Activated CD8-positive, alpha-beta memory T cell treated with anti-CD3 and anti-CD28 coated beads, Interleukin-2, amount 50 U/mL, for 48 hours (primary cell): ENCODE data around the gene LLGL2.
A peak's percentile ranks its signal among the peaks of the same experiment; 100 is the strongest.
"Not testable (repeated sequence)": the region's sequence is repeated elsewhere in the genome, so short reads cannot be mapped to it uniquely, and the experiment has no call there.

Experiments used
- DNase-seq: peaks from one replicate; pipeline ENCODE4 v3.0.0-alpha.2; 2020

LLGL2 gene

GRCh38 chr17:75571885-75572215 lies 46.4 kb downstream of the LLGL2 start:
- DNase-seq: no peak

GRCh38 chr17:75572713-75573539 lies 47.4 kb downstream of the LLGL2 start:
- no peak for DNase-seq

DNA sequence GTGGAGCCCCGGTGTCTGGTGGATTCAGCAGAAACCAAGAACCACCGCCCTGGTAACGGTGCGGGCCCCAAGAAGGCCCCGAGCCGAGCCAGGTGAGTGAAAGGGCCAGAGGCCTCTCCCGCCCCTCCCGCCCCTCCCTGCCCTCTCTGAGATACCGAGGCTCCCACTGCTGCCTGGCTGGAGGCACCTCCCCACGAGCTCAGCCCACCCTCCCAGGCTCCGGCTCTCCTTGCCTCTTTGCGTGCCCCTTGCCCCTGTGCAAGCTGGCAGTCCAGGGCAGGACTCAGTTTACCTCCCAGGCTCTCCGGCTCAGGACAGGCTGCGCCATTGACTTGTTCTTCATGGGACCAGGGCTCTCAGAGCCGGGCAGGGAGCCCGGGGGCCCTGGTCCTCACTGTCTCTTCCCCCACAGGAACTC lies 48.1 kb downstream of the LLGL2 start:
- no peak for DNase-seq

DNA sequence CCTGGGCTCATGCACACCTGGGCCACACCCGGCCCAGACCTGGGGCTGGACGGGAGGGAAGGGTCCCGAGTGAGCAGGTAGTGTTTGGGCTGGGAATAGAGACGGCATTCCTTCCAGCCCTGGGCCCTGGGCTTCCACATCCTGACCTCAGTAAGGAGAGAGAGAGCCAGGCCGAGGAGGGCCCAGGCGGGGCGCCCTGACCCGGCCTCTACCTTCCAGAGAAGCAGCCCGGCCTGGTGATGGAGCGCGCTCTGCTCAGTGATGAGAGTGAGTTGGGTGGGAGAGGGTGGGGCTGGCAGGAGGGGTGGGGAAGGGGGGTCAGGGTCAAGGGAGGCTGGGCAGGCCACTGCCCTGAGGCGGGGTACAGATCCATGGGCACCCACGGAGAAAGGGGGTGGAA lies 48.5 kb downstream of the LLGL2 start:
- DNase-seq: no peak

- DNase-seq: no peak
Observed at GRCh38 chr17:75574404-75575036, 49.0 kb downstream of the LLGL2 start.

GRCh38 chr17:75575197-75575596 lies 49.7 kb downstream of the LLGL2 start:
- DNase-seq: no peak

DNA sequence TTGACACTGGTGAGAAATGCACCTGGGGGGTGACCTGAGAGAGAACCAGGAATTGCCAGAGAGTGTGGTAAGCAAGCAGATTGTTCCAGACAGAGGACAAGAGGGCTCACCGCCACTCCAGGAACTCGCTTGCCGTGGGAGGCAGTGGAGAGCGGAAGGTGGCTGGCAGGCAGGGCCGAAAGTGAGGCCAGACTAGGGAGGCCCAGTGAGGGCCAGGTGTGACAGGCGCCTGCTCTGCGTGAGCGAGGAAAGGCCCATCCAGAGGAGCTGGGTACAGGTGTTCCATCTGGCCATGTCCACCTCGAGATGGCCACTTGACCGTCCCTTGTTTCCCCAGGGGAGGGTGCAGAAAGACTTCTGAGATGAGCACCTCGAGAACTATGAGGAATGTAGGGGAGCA lies 50.2 kb downstream of the LLGL2 start:
- no peak for DNase-seq

- DNase-seq: no peak
Observed at GRCh38 chr17:75576661-75577060, 51.2 kb downstream of the LLGL2 start.

DNA sequence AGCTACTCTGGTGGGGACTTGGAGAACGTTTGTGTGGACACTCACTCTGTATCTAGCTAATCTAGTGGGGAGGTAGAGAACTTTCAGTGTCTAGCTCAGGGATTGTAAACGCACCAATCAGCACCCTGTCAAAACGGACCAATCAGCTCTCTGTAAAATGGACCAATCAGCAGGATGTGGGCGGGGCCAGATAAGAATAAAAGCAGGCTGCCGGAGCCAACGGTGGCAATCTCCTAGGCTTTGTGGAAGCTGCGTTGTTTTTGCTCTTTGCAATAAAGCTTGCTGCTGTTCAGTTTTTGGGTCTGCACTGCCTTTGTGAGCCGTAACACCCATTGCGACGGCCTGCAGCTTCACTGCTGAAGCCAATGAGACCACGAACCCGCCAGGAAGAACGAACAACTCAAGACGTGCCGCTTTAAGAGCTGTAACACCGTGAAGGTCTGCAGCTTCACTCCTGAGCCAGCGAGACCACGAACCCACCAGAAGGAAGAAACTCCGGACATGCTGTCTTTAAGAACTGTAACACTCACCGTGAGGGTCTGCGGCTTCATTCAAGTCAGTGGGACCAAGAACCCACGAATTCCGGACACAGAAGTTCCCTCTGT lies 55.7 kb downstream of the LLGL2 start:
- peak; percentile 78 for DNase-seq

DNA sequence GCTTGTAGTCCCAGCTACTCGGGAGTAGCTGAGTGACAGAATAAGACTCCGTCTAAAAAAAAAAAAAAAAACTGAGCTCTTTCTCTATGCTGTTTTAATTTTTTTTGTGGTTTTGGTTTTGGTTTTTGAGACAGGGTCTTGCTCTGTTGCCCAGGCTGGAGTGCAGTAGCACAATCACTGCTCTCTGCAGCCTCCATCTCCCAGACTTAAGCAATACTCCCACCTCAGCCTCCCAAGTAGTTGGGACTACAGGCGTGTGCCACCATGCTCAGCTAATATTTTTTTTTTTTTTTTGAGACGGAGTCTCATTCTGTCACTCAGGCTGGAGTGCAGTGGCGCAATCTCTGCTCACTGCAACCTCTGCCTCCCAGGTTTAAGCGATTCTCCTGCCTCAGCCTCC lies 57.7 kb downstream of the LLGL2 start:
- not testable (repeated sequence) for DNase-seq

GRCh38 chr17:75584849-75585175 lies 59.3 kb downstream of the LLGL2 start:
- no peak for DNase-seq

DNA sequence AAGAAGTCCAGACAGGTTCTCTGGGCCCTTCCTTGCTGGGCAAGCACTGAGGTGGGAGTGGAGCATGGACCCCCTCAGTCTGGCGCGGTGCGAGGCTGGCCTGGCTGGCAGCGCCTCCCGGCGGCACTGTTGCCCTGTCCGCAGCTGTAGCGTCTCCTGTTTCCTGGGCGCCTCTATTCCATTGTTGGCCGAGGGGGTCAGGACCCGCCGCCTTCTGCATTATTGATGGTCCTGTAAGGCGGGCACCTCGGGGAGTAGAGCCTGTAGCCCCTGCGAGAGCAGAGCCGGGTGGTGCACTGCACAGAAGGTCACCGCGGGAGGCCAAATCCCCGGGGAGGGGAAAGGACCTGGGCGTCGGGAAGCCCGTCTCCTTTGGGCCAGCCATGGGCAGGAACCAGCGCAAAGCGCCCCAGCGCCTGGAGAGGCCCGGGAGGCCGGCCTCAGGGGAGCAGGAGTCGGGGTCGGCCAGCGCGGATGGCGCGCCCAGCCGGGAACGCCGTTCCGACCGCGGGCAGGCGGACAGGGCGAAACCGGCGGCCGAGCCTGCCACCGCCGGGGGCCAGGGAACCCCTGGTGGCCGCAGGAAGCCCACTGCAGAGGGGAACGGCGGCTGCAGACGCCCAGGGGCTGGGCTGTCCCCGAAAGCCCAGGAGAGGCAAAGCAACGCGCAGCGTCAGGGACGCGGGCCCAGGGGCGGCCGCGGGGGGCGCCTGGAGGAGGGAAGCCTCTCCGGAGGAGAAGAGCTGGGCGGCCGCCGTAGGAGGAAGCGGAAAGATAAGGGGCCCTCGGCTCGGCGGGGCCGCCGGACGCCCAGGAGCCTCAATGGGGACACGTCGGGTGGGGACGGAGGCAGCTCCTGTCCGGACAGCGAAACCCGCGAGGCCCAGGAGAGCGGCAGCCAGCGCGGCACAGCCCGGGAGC lies 62.4 kb downstream of the LLGL2 start, which contains the start of gene MYO15B:
Gene MYO15B (plus strand): TSS at position 126 of the 921 bp plus-strand sequence. CDS start 258 bp downstream, at position 384.
- peak; percentile 86 for DNase-seq

- no peak for DNase-seq
Observed at GRCh38 chr17:75588596-75589011, 63.1 kb downstream of the LLGL2 start.

DNA sequence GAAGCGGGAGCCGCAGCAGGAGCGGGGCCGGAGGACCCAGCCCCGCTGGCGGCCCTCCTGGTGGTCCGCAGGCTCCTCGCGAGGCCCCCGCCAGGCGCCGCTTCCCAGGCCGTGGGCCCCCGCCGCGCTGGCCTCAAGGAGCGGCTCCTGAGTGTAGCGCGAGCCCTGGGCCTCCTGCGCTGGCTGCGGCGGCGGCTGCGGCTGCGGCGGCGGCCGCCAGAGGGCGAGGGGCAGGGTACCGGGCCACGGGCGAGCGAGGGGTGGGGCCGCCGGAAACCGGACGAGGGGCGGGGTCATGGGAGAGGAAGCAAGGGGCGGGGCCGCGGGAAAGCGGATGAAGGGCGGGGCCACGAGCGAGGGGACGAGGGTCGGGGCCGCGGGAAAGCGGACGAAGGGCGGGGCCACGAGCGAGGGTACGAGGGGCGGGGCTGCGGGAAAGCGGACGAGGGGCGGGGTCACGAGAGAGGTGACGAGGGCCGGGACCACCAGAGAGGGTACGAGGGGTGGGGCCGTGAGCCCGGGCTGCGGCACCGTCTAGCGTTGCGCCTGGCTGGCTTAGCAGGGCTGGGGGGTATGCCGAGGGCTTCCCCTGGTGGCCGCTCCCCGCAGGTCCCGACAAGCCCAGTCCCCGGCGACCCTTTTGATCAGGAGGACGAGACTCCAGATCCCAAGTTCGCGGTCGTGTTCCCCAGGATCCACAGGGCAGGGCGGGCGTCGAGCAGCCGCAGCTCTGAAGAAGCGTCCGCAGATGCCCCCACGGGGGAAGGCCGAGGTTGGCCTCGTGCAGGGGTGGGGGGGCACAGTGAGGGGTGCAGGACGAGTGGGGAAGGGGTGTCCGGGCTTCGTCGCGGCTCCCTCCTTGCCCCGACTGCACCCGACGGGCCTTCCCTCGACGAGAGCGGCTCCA lies 63.8 kb downstream of the LLGL2 start:
- DNase-seq: peak; percentile 99

DNA sequence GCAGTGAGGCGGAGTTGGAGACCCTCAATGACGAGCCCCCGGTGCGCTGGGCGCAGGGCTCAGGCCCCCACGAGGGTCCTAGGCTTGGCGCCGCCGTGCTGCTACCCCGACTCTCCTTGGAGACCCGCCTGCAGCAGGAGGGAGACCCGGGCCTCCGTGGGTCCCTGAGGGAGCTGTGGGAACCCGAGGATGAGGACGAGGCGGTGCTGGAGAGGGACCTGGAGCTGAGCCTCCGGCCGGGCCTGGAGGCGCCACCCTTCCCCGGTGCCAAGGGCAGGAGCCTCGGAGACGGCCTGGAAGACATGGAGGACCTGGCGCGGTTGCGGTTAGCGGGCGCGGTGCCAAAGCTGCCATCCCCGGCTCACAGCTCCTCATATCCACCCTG lies 64.4 kb downstream of the LLGL2 start:
- DNase-seq: no peak

DNA sequence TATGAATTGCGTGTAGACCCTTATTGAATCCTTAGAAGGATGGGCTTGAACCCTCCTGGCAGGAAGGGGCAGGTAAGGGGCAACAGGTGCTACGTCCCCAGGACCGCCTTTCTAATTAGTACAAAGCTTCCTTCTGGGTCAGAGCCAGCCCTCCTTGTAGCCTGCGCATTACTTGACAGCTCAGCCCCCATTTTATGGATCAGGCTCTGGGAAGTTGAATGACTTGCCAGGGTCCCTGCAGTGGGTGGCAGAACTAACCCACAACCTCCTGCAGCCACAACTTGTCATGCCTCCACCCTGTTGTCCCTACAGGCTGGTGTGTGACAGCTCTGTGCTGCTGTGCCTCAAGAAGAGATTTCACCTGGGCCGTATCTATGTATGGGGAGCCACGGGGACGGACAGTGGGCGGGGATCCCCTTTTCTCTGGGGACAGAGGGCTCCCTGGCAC lies 64.8 kb downstream of the LLGL2 start:
- no peak for DNase-seq

- DNase-seq: no peak
Observed at GRCh38 chr17:75590849-75591721, 65.6 kb downstream of the LLGL2 start.

GRCh38 chr17:75591722-75592302 lies 66.3 kb downstream of the LLGL2 start:
- DNase-seq: no peak

- no peak for DNase-seq
Observed at GRCh38 chr17:75592348-75593020, 67.0 kb downstream of the LLGL2 start.

DNA sequence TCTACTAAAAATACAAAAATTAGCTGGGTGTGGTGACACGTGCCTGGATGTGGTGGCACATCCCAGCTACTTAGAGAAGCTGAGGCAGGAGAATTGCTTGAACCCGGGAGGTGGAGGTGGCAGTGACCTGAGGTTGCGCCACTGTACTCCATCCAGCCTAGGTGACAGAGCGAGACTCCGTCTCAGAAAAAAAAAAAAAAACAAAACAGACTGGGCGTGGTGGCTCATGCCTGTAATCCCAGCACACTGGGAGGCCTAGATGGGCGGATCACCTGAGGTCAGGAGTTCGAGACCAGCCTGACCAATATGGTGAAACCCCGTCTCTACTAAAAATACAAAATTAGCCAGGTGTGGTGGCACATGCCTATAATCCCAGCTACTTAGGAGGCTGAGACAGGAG lies 67.9 kb downstream of the LLGL2 start:
- not testable (repeated sequence) for DNase-seq
